HEK293 (cell line): ENCODE data around the gene ATP6V0A1.

Experiments used
- BCL11A ChIP-seq: fragments of 450-650 bp; formaldehyde crosslinking; IDR thresholded peaks from 2 replicates; pipeline ENCODE4 v1.5.1; 2016; ENCODE audit warnings: low read depth, missing biosample characterization, missing genetic modification characterization
- FEZF1 ChIP-seq: fragments of 450-650 bp; formaldehyde crosslinking; IDR thresholded peaks from 2 replicates; pipeline ENCODE4 v1.5.1; 2016; ENCODE audit warnings: missing biosample characterization, missing genetic modification characterization
- GLI2 ChIP-seq: fragments of 450-650 bp; formaldehyde crosslinking; IDR thresholded peaks from 2 replicates; pipeline ENCODE4; 2017; ENCODE audit warnings: missing biosample characterization, missing genetic modification characterization, low read depth, borderline replicate concordance
- KLF10 ChIP-seq: fragments of 450-650 bp; IDR thresholded peaks from 2 replicates; pipeline ENCODE4 v1.5.1; 2018; ENCODE audit warnings: missing biosample characterization, mild to moderate bottlenecking, missing genetic modification characterization
- KLF16 ChIP-seq: fragments of 450-650 bp; formaldehyde crosslinking; IDR thresholded peaks from 2 replicates; pipeline ENCODE4 v1.5.1; 2017; ENCODE audit warnings: missing biosample characterization, missing genetic modification characterization
- KLF17 ChIP-seq: fragments of 450-650 bp; formaldehyde crosslinking; IDR thresholded peaks from 2 replicates; pipeline ENCODE4 v1.5.1; 2016; ENCODE audit warnings: missing biosample characterization, missing genetic modification characterization
- KLF8 ChIP-seq: fragments of 450-650 bp; formaldehyde crosslinking; IDR thresholded peaks from 2 replicates; pipeline ENCODE4 v1.5.1; 2016; ENCODE audit warnings: missing biosample characterization, missing genetic modification characterization
- OVOL3 ChIP-seq: fragments of 450-650 bp; formaldehyde crosslinking; IDR thresholded peaks from 2 replicates; pipeline ENCODE4 v1.5.1; 2016; ENCODE audit warnings: missing biosample characterization, missing genetic modification characterization
- PRDM10 ChIP-seq: fragments of 450-650 bp; formaldehyde crosslinking; IDR thresholded peaks from 2 replicates; pipeline ENCODE4 v1.5.1; 2016; ENCODE audit warnings: missing biosample characterization, missing genetic modification characterization
- PRDM4 ChIP-seq: fragments of 450-650 bp; formaldehyde crosslinking; IDR thresholded peaks from 2 replicates; pipeline ENCODE4 v1.5.1; 2017; ENCODE audit warnings: missing biosample characterization, missing genetic modification characterization
- RBAK ChIP-seq: fragments of 450-650 bp; formaldehyde crosslinking; IDR thresholded peaks from 2 replicates; pipeline ENCODE4 v1.5.1; 2016; ENCODE audit warnings: missing biosample characterization, missing genetic modification characterization
- REPIN1 ChIP-seq: fragments of 450-650 bp; formaldehyde crosslinking; IDR thresholded peaks from 2 replicates; pipeline ENCODE4 v1.5.1; 2017; ENCODE audit warnings: missing biosample characterization, missing genetic modification characterization, low read depth
- SP2 ChIP-seq: fragments of 450-650 bp; formaldehyde crosslinking; IDR thresholded peaks from 2 replicates; pipeline ENCODE4 v1.5.1; 2016; ENCODE audit warnings: missing biosample characterization, missing genetic modification characterization
- TSHZ1 ChIP-seq: fragments of 450-650 bp; formaldehyde crosslinking; IDR thresholded peaks from 2 replicates; pipeline ENCODE4 v1.5.1; 2016; ENCODE audit warnings: missing biosample characterization, missing genetic modification characterization, borderline replicate concordance
- ZBTB26 ChIP-seq: fragments of 450-650 bp; formaldehyde crosslinking; optimal IDR thresholded peaks from 2 replicates; pipeline ENCODE3; 2016; ENCODE audit warnings: missing biosample characterization, mild to moderate bottlenecking, missing genetic modification characterization
- ZBTB49 ChIP-seq: fragments of 450-650 bp; formaldehyde crosslinking; IDR thresholded peaks from 2 replicates; pipeline ENCODE4 v1.5.1; 2016; ENCODE audit warnings: missing biosample characterization, missing genetic modification characterization, low read depth
- ZBTB6 ChIP-seq: fragments of 450-650 bp; formaldehyde crosslinking; IDR thresholded peaks from 2 replicates; pipeline ENCODE4 v1.5.1; 2017; ENCODE audit warnings: missing biosample characterization, missing genetic modification characterization
- ZEB2 ChIP-seq: fragments of 450-650 bp; formaldehyde crosslinking; IDR thresholded peaks from 2 replicates; pipeline ENCODE4 v1.5.1; 2016; ENCODE audit warnings: missing biosample characterization, missing genetic modification characterization
- ZNF354C ChIP-seq: fragments of 450-650 bp; formaldehyde crosslinking; IDR thresholded peaks from 2 replicates; pipeline ENCODE4 v1.5.1; 2016; ENCODE audit warnings: missing biosample characterization, missing genetic modification characterization, low read depth, borderline replicate concordance
- ZNF391 ChIP-seq: fragments of 450-650 bp; formaldehyde crosslinking; IDR thresholded peaks from 2 replicates; pipeline ENCODE4 v1.5.1; 2016; ENCODE audit warnings: low read depth, missing biosample characterization, missing genetic modification characterization, borderline replicate concordance
- ZNF426 ChIP-seq: fragments of 450-650 bp; formaldehyde crosslinking; IDR thresholded peaks from 2 replicates; pipeline ENCODE4 v1.5.1; 2017; ENCODE audit warnings: missing biosample characterization, missing genetic modification characterization, mild to moderate bottlenecking, inconsistent platforms, moderate library complexity
- ZNF433 ChIP-seq: fragments of 450-650 bp; formaldehyde crosslinking; IDR thresholded peaks from 2 replicates; pipeline ENCODE4 v1.5.1; 2016; ENCODE audit warnings: missing biosample characterization, missing genetic modification characterization, low read depth
- ZNF544 ChIP-seq: fragments of 450-650 bp; formaldehyde crosslinking; IDR thresholded peaks from 2 replicates; pipeline ENCODE4 v1.5.0; 2017; ENCODE audit warnings: missing biosample characterization, missing genetic modification characterization
- ZNF626 ChIP-seq: fragments of 450-650 bp; sonication (Bioruptor Pico); formaldehyde crosslinking; IDR thresholded peaks from 2 replicates; pipeline ENCODE4 v1.5.1; 2018; ENCODE audit warnings: missing biosample characterization, missing genetic modification characterization, inconsistent platforms

The ATP6V0A1 gene

GRCh38 chr17:42536048-42536371 lies 77.3 kb downstream of the ATP6V0A1 start, which contains the start of gene NAGLU (continued):
- peak; percentile 67; the same call in 1 of the 2 replicates for TF ChIP-seq KLF8
- no peak; the same call in 1 of the 2 replicates for TF ChIP-seq ZEB2 (tag by site-specific recombination)
- TF ChIP-seq ZNF354C: no peak
- TF ChIP-seq GLI2 (tag by site-specific recombination): no peak
- TF ChIP-seq ZNF433 (tag by site-specific recombination): no peak
- TF ChIP-seq PRDM4 (tag by site-specific recombination): peak; percentile 45; the same call in 1 of the 2 replicates
- TF ChIP-seq ZNF626 (tag by site-specific recombination): no peak
- peak; percentile 64; the same call in 1 of the 2 replicates for TF ChIP-seq KLF16 (tag by site-specific recombination)
- peak; percentile 65 for TF ChIP-seq SP2 (tag by site-specific recombination)
- TF ChIP-seq KLF10 (tag by site-specific recombination): peak; percentile 98
- TF ChIP-seq ZBTB26 (tag by site-specific recombination): peak; percentile 90
- TF ChIP-seq TSHZ1 (tag by site-specific recombination): 0 out of 2 replicates have a peak, but pooled peaks have one; percentile 40
- no peak for TF ChIP-seq RBAK
- TF ChIP-seq ZBTB6 (tag by site-specific recombination): peak; percentile 80
- TF ChIP-seq ZBTB49 (tag by site-specific recombination): no peak
- no peak for TF ChIP-seq ZNF544 (tag by site-specific recombination)
- no peak for TF ChIP-seq OVOL3 (tag by site-specific recombination)
- TF ChIP-seq KLF17 (tag by site-specific recombination): peak; percentile 83; the same call in 1 of the 2 replicates
- TF ChIP-seq ZNF426 (tag by site-specific recombination): no peak
- TF ChIP-seq ZNF391 (tag by site-specific recombination): peak; percentile 89; the same call in 1 of the 2 replicates
- no peak for TF ChIP-seq FEZF1 (tag by site-specific recombination)
- TF ChIP-seq REPIN1 (tag by site-specific recombination): no peak
- peak; percentile 82; the same call in 1 of the 2 replicates for TF ChIP-seq PRDM10 (tag by site-specific recombination)
- peak; percentile 97 for TF ChIP-seq BCL11A
